ENCODE results near the gene RABGGTA.

The RABGGTA gene

DNA sequence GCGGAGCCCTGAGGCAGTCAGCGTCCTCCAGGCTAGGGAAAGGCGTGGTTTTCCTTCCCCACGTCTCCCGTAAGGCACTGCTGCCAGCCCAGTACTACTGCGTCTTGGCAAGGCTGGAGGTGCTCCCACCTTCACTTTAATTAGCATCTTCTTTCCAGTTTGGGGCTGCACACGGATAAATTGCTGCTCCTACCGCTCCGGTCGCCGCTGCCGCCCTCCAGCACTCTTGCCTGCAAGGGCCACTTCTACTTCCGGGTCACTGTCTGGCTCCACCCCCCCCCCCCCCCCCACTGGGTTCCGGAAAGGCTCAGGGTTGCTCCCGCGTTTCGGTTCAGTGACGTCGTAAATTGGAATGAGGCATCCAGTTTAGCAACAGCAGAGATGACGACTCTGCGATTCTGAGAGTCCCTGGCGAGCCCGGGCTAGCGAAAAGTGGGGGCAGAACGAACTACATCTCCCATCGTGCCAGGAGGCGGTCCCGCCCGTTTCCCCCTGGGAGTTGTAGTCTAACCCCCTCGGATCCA, 39.2 kb downstream of the RABGGTA start, which contains the start of gene NEDD8:
Gene NEDD8, minus strand, starts transcription at position 247 of the 524 bp plus-strand sequence. Its CDS starts 100 bp downstream, at position 147.
- Histone ChIP-seq H3K27me3 (ENCODE audit: control insufficient read depth, low read length) (no peaks in the 10 kb centered on the region), H3F3A (ENCODE audit: control insufficient read depth, insufficient read depth) (peaks cover 4% of the 10 kb centered on the region; the same call in 1 of the 2 replicates), H3K79me2 (ENCODE audit: control insufficient read depth, low read length) (peaks cover 73% of the 10 kb centered on the region), H3K4me3 (ENCODE audit: low read length) (peak within 1 kb of the TSS; percentile 81), H3K4me2 (ENCODE audit: low read length) (peak within 1 kb of the TSS; percentile 83), H3K9me3 (ENCODE audit: control insufficient read depth, insufficient read depth, low read length) (no peaks in the 10 kb centered on the region), H3K9me2 (replicated peaks; ENCODE audit: control insufficient read depth, low read length) (no peaks in the 10 kb centered on the region), H4K20me1 (ENCODE audit: control insufficient read depth, insufficient read depth, low read depth, low read length) (peaks cover 3% of the 10 kb centered on the region; the same call in 1 of the 2 replicates), H3K4me1 (ENCODE audit: control insufficient read depth, low read length) (peaks cover 29% of the 10 kb centered on the region), H3K36me3 (ENCODE audit: control insufficient read depth, low read length) (peaks cover 53% of the 10 kb centered on the region), H3K27ac (ENCODE audit: low read depth, low read length) (peak within 1 kb of the TSS; percentile 65)
- TF ChIP-seq EZH2phosphoT487 (IDR thresholded peaks at IDR 0.05; ENCODE audit: borderline replicate concordance, low read length): no peak
- TF ChIP-seq, protein P1, sequence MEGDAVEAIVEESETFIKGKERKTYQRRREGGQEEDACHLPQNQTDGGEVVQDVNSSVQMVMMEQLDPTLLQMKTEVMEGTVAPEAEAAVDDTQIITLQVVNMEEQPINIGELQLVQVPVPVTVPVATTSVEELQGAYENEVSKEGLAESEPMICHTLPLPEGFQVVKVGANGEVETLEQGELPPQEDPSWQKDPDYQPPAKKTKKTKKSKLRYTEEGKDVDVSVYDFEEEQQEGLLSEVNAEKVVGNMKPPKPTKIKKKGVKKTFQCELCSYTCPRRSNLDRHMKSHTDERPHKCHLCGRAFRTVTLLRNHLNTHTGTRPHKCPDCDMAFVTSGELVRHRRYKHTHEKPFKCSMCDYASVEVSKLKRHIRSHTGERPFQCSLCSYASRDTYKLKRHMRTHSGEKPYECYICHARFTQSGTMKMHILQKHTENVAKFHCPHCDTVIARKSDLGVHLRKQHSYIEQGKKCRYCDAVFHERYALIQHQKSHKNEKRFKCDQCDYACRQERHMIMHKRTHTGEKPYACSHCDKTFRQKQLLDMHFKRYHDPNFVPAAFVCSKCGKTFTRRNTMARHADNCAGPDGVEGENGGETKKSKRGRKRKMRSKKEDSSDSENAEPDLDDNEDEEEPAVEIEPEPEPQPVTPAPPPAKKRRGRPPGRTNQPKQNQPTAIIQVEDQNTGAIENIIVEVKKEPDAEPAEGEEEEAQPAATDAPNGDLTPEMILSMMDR (IDR thresholded peaks at IDR 0.05; ENCODE audit: low read depth, low read length, poor library complexity, severe bottlenecking): no peak

GRCh38 chr14:24231263-24232120, 39.9 kb downstream of the RABGGTA start:
- Histone ChIP-seq H3K4me3 (ENCODE audit: low read length) (peak overlapping the region; percentile 81), H3K27ac (ENCODE audit: low read depth, low read length) (peak overlapping the region; percentile 65), H3K9me3 (ENCODE audit: control insufficient read depth, insufficient read depth, low read length) (no peaks in the 10 kb centered on the region), H3K4me2 (ENCODE audit: low read length) (peak overlapping the region; percentile 83), H4K20me1 (ENCODE audit: control insufficient read depth, insufficient read depth, low read depth, low read length) (peaks cover 3% of the 10 kb centered on the region; the same call in 1 of the 2 replicates), H3K36me3 (ENCODE audit: control insufficient read depth, low read length) (peaks cover 52% of the 10 kb centered on the region), H3K79me2 (ENCODE audit: control insufficient read depth, low read length) (peaks cover 80% of the 10 kb centered on the region), H3K9me2 (replicated peaks; ENCODE audit: control insufficient read depth, low read length) (no peaks in the 10 kb centered on the region), H3K4me1 (ENCODE audit: control insufficient read depth, low read length) (peaks cover 29% of the 10 kb centered on the region), H3F3A (ENCODE audit: control insufficient read depth, insufficient read depth) (peaks cover 8% of the 10 kb centered on the region; the same call in 1 of the 2 replicates), H3K27me3 (ENCODE audit: control insufficient read depth, low read length) (no peaks in the 10 kb centered on the region)
- TF ChIP-seq, protein P1 (IDR thresholded peaks at IDR 0.05; ENCODE audit: low read depth, low read length, poor library complexity, severe bottlenecking): no peak
- no peak for TF ChIP-seq EZH2phosphoT487 (IDR thresholded peaks at IDR 0.05; ENCODE audit: borderline replicate concordance, low read length)

- Histone ChIP-seq H3K79me2 (ENCODE audit: control insufficient read depth, low read length) (peaks cover 88% of the 10 kb centered on the region), H3K4me1 (ENCODE audit: control insufficient read depth, low read length) (peaks cover 17% of the 10 kb centered on the region), H3K9me3 (ENCODE audit: control insufficient read depth, insufficient read depth, low read length) (no peaks in the 10 kb centered on the region), H3F3A (ENCODE audit: control insufficient read depth, insufficient read depth) (peaks cover 5% of the 10 kb centered on the region; the same call in 1 of the 2 replicates), H3K27me3 (ENCODE audit: control insufficient read depth, low read length) (no peaks in the 10 kb centered on the region), H3K4me3 (ENCODE audit: low read length) (no peak overlapping the region), H3K36me3 (ENCODE audit: control insufficient read depth, low read length) (peaks cover 39% of the 10 kb centered on the region), H3K4me2 (ENCODE audit: low read length) (no peak overlapping the region), H3K9me2 (replicated peaks; ENCODE audit: control insufficient read depth, low read length) (no peaks in the 10 kb centered on the region), H4K20me1 (ENCODE audit: control insufficient read depth, insufficient read depth, low read depth, low read length) (peaks cover 7% of the 10 kb centered on the region), H3K27ac (ENCODE audit: low read depth, low read length) (no peak overlapping the region)
- TF ChIP-seq, protein P1 (IDR thresholded peaks at IDR 0.05; ENCODE audit: low read depth, low read length, poor library complexity, severe bottlenecking): no peak
- no peak for TF ChIP-seq EZH2phosphoT487 (IDR thresholded peaks at IDR 0.05; ENCODE audit: borderline replicate concordance, low read length)
These were observed 42.5 kb downstream of the RABGGTA start for GRCh38 chr14:24228902-24229301.
